Hepatocyte (in vitro differentiated cells): Measurements from ENCODE around the gene DIDO1. TPM values are rescaled to one million over a fixed set of nuclear protein-coding genes. Genes with fewer than 3 reads are reported as not detected.

ENCODE experiments used
- DNase-seq: peaks from one replicate; pipeline ENCODE4 v3.0.0-alpha.2; 2016; ENCODE audit warnings: low spot score
- H2AFZ ChIP-seq: fragments of 200-600 bp; sonication (generic); 2 replicates; pipeline ENCODE4 v1.6.0; 2016; ENCODE audit warnings: antibody characterized with exemption, mild to moderate bottlenecking
- H3K27ac ChIP-seq: fragments of 200-600 bp; sonication (generic); 2 replicates; pipeline ENCODE4 v1.5.1; 2016; ENCODE audit warnings: mild to moderate bottlenecking
- H3K27me3 ChIP-seq: fragments of 200-600 bp; sonication (generic); 2 replicates; pipeline ENCODE4 v1.6.1; 2016
- H3K36me3 ChIP-seq: fragments of 200-600 bp; sonication (generic); replicated peaks from 2 replicates; pipeline ENCODE4 v1.5.1; 2016; ENCODE audit warnings: low read depth; ENCODE audit not compliant: insufficient read depth
- H3K4me1 ChIP-seq: fragments of 200-600 bp; sonication (generic); 2 replicates; pipeline ENCODE4 v1.5.1; 2016; ENCODE audit warnings: mild to moderate bottlenecking, moderate library complexity; ENCODE audit not compliant: insufficient read depth
- H3K4me2 ChIP-seq: fragments of 200-600 bp; sonication (generic); 2 replicates; pipeline ENCODE4 v1.6.0; 2016
- H3K4me3 ChIP-seq: fragments of 200-600 bp; sonication (generic); 2 replicates; pipeline ENCODE4 v1.5.1; 2016; ENCODE audit warnings: mild to moderate bottlenecking
- H3K79me2 ChIP-seq: fragments of 200-600 bp; sonication (generic); 2 replicates; pipeline ENCODE4 v1.6.0; 2017; ENCODE audit warnings: mild to moderate bottlenecking
- H3K9me2 ChIP-seq: fragments of 200-600 bp; sonication (generic); replicated peaks from 2 replicates; pipeline ENCODE4 v1.6.0; 2017; ENCODE audit warnings: mild to moderate bottlenecking; ENCODE audit not compliant: insufficient read depth
- H3K9me3 ChIP-seq: fragments of 200-600 bp; sonication (generic); 2 replicates; pipeline ENCODE4 v1.5.1; 2016; ENCODE audit warnings: low read depth, mild to moderate bottlenecking
- H4K20me1 ChIP-seq: fragments of 200-600 bp; sonication (generic); 2 replicates; pipeline ENCODE4 v1.6.0; 2016; ENCODE audit warnings: mild to moderate bottlenecking; ENCODE audit not compliant: insufficient read depth, poor library complexity, severe bottlenecking
- EZH2 ChIP-seq: fragments of 200-600 bp; sonication (generic); IDR thresholded peaks from 2 replicates; pipeline ENCODE4 v1.6.1; 2016; ENCODE audit warnings: antibody characterized with exemption, mild to moderate bottlenecking, borderline replicate concordance
- EZH2phosphoT487 ChIP-seq: fragments of 200-600 bp; sonication (generic); IDR thresholded peaks from one replicate; pipeline ENCODE4 v1.6.1; 2018; ENCODE audit warnings: antibody characterized with exemption, mild to moderate bottlenecking, low read depth, moderate library complexity; ENCODE audit not compliant: unreplicated experiment, severe bottlenecking
- WGBS: methylation state at CpG from one replicate; pipeline ENCODE4 v1.1.6; 2016; ENCODE audit warnings: low lambda C conversion rate; ENCODE audit errors: missing lambda C conversion rate; 5-methylcytosine and 5-hydroxymethylcytosine counted together
- polyA plus RNA-seq: library from polyadenylated mRNA; unstranded; fragments of >200 nt; fragmentation: Nextera tagmentation; extraction: Ambion mirVana; gene quantifications from 2 replicates; pipeline ENCODE4 v1.2.1, GENCODE V29; 2016
- total RNA-seq: library from RNA; depleted of rRNA; stranded (reverse); fragments of >200 nt; gene quantifications from 2 replicates; pipeline ENCODE4 v1.2.3, GENCODE V29; 2014
- TF ChIP-seq, protein P1 (sequence below): fragments of 200-600 bp; sonication (generic); IDR thresholded peaks from 2 replicates; pipeline ENCODE4 v1.5.1; 2016; ENCODE audit warnings: antibody characterized with exemption, mild to moderate bottlenecking; ENCODE audit not compliant: poor library complexity

The DIDO1 gene
- total and polyA plus RNA-seq, 2 experiments from 2014 or later: 26.5 to 31.6 TPM

DNA sequence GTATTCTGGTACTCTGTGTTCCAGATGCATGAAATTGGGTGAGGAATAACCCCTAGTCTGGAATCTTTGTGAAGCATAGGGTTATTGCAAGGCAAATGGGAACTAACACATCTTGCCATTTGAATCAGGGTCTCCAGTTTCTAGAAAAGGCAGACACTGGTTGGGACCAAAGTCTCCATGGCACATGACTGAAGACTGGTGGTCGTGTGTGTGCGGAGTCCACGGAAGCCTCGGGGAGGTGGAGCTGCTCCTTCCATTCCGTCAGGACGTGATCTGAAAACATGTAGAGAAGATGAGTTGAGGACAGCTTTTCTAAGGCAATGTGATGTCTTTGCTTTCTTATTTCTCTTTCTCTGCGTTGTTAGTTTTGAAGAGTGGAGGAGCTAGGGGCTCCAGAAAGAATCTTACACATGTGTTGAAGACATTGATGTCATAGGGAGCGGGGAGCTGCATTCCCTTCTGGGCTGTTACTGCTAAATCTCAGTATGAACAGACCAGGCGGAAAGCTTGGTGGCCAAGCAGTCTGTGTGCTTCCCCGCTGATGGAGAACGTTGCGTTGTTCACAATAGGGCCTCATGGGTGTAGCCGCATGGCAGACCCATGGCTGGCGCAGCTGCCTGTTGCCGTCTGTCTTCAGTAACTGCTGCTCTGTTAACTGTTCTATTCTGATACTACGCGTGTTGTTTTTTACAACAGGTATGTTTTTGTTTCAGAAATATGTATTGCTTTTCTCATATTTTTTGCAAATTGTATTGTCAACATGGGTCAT, 21.4 kb upstream of the DIDO1 start:
- Histone ChIP-seq H4K20me1 (peaks cover 8% of the 10 kb centered on the region), H3K4me2 (no peak overlapping the region), H3K9me3 (no peaks in the 10 kb centered on the region), H3K9me2 (no peaks in the 10 kb centered on the region), H3K27ac (no peak overlapping the region), H3K4me1 (peaks cover 7% of the 10 kb centered on the region), H3K27me3 (no peaks in the 10 kb centered on the region), H2AFZ (no peak overlapping the region), H3K4me3 (no peak overlapping the region), H3K79me2 (peaks cover 43% of the 10 kb centered on the region), H3K36me3 (no peaks in the 10 kb centered on the region)
- no peak for TF ChIP-seq EZH2
- TF ChIP-seq, protein P1, sequence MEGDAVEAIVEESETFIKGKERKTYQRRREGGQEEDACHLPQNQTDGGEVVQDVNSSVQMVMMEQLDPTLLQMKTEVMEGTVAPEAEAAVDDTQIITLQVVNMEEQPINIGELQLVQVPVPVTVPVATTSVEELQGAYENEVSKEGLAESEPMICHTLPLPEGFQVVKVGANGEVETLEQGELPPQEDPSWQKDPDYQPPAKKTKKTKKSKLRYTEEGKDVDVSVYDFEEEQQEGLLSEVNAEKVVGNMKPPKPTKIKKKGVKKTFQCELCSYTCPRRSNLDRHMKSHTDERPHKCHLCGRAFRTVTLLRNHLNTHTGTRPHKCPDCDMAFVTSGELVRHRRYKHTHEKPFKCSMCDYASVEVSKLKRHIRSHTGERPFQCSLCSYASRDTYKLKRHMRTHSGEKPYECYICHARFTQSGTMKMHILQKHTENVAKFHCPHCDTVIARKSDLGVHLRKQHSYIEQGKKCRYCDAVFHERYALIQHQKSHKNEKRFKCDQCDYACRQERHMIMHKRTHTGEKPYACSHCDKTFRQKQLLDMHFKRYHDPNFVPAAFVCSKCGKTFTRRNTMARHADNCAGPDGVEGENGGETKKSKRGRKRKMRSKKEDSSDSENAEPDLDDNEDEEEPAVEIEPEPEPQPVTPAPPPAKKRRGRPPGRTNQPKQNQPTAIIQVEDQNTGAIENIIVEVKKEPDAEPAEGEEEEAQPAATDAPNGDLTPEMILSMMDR: no peak
- no peak for TF ChIP-seq EZH2phosphoT487
- DNase-seq: no peak
- WGBS: 98% methylated on average over 17 of the region's 17 CpGs

DNA sequence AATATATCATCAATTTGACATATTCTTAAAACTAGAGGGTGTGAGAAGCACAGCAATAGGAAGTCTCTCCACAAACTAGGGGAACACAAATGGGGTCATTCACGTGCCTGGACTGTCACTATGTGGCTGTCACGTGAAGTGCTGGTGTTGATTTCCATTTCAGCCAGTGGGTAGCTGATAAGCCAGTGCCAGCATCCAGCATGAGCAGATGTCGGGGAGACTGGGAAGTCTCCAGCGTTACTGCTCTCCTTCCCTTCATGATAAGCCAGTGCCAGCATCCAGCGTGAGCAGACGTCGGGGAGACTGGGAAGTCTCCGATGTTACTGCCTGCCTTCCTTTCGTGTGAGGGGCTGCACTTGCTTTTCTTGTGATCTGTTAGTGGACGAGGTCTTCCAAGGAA, 20.6 kb upstream of the DIDO1 start:
- peaks cover 12% of the 10 kb centered on the region for H4K20me1 ChIP-seq
- no peak overlapping the region for H3K27ac ChIP-seq
- H3K4me1 ChIP-seq: peaks cover under 1% of the 10 kb centered on the region
- no peak overlapping the region for H3K4me3 ChIP-seq
- H3K79me2 ChIP-seq: peaks cover 47% of the 10 kb centered on the region
- WGBS: 79% methylated on average over 10 of the region's 10 CpGs
- no peaks in the 10 kb centered on the region for H3K9me3 ChIP-seq
- no peak overlapping the region for H3K4me2 ChIP-seq
- DNase-seq: no peak
- TF ChIP-seq EZH2: no peak
- no peaks in the 10 kb centered on the region for H3K27me3 ChIP-seq
- H3K9me2 ChIP-seq: no peaks in the 10 kb centered on the region
- H2AFZ ChIP-seq: no peak overlapping the region
- H3K36me3 ChIP-seq: no peaks in the 10 kb centered on the region

DNA sequence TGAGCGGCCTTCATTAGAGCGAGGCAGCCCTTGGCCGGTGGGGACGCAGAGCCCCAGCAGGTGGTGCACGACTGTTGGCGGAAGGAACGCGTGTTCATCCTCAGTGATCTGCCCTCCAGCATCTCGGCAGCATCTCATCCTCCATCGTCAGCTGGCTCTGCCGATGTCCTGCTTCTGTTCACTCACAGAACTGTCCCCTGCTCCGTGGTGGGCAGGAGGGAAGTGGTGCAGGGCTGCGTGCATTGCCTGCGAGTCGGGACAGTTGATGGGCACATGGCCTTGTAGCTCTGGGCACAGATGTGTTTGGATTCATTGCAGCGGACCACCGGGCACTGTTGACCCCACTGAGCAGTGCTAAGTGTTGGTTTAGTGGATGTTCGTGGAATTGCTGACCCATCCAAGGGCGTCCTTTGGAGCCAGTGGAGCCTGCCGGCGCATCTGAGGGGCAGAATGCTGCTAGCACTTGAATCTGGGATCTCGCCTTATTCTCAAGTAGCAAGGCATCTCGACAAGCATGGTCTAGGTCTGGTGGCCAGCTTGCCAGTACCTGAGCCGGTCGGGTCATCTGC, 19.6 kb upstream of the DIDO1 start:
- Histone ChIP-seq H3K9me2 (no peaks in the 10 kb centered on the region), H3K4me3 (no peak overlapping the region), H3K27ac (no peak overlapping the region), H2AFZ (no peak overlapping the region), H3K79me2 (peaks cover 56% of the 10 kb centered on the region), H3K4me1 (no peaks in the 10 kb centered on the region), H3K27me3 (no peaks in the 10 kb centered on the region), H4K20me1 (peaks cover 20% of the 10 kb centered on the region), H3K36me3 (no peaks in the 10 kb centered on the region), H3K9me3 (no peaks in the 10 kb centered on the region), H3K4me2 (no peak overlapping the region)
- WGBS: 94% methylated on average over 25 of the region's 25 CpGs
- DNase-seq: no peak
- TF ChIP-seq, protein P1: no peak
- no peak for TF ChIP-seq EZH2phosphoT487
- TF ChIP-seq EZH2: no peak

DNA sequence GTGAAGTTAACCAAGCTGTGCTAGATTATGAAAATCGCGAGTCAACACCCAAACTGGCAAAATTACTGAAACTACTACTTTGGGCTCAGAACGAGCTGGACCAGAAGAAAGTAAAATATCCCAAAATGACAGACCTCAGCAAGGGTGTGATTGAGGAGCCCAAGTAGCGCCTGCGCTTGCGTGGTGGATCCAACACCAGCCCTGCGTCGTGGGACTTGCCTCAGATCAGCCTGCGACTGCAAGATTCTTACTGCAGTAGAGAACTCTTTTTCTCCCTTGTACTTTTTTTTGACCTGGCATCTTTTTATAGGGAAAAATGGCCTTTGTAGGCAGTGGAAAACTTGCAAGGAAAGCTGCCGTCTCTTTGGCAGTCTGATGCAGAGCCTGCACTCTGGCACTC, 18.4 kb upstream of the DIDO1 start:
- no peak for DNase-seq
- H4K20me1 ChIP-seq: peaks cover 26% of the 10 kb centered on the region
- no peaks in the 10 kb centered on the region for H3K9me2 ChIP-seq
- no peak overlapping the region for H3K4me2 ChIP-seq
- no peaks in the 10 kb centered on the region for H3K27me3 ChIP-seq
- H2AFZ ChIP-seq: no peak overlapping the region
- H3K9me3 ChIP-seq: no peaks in the 10 kb centered on the region
- H3K79me2 ChIP-seq: peaks cover 67% of the 10 kb centered on the region
- 93% methylated on average over 10 of the region's 10 CpGs for WGBS
- no peak overlapping the region for H3K27ac ChIP-seq
- TF ChIP-seq, protein P1: no peak
- TF ChIP-seq EZH2 (no peak), EZH2phosphoT487 (no peak)
- peaks cover 4% of the 10 kb centered on the region for H3K4me1 ChIP-seq
- H3K36me3 ChIP-seq: no peaks in the 10 kb centered on the region
- no peak overlapping the region for H3K4me3 ChIP-seq
